HepG2 (cell line): ENCODE data around the gene DQX1. TPM values are rescaled to one million over a fixed set of nuclear protein-coding genes. Genes with fewer than 3 reads are reported as not detected.
A peak's percentile ranks its signal among the peaks of the same experiment; 100 is the strongest.

Source experiments
- ATAD3A ChIP-seq: sonication (generic); formaldehyde crosslinking; IDR thresholded peaks from 2 replicates; pipeline ENCODE4 v1.4.0; 2020; ENCODE audit warnings: missing genetic modification reagents
- GFI1 ChIP-seq: sonication (generic); formaldehyde crosslinking; IDR thresholded peaks from 2 replicates; pipeline ENCODE4 v1.5.0; 2020; ENCODE audit warnings: missing genetic modification reagents, mild to moderate bottlenecking, borderline replicate concordance
- HMG20A ChIP-seq: IDR thresholded peaks from 2 replicates; pipeline ENCODE4 v1.6.1; 2016; ENCODE audit warnings: borderline replicate concordance
- HNF4G ChIP-seq, 2 experiments: sonication (generic) in 1 of 2; formaldehyde crosslinking in 1 of 2; IDR thresholded peaks; 2 replicates each; pipeline versions ENCODE4 v1.4.0 to v1.6.1; 2011 to 2020; ENCODE audit warnings: borderline replicate concordance in 2 of 2, low read depth in 2 of 2, mild to moderate bottlenecking in 2 of 2, low read length in 1 of 2, missing genetic modification reagents in 1 of 2, moderate library complexity in 1 of 2
- LCORL ChIP-seq, 2 experiments: fragments of 450-650 bp in 1 of 2; sonication (generic) in 1 of 2; formaldehyde crosslinking in 1 of 2; IDR thresholded peaks; 2 replicates each; pipeline versions ENCODE4 v1.5.0 to v1.6.1; 2017 to 2020; ENCODE audit warnings: antibody characterized with exemption in 1 of 2, missing genetic modification reagents in 1 of 2
- POLR2AphosphoS5 ChIP-seq: IDR thresholded peaks from 2 replicates; pipeline ENCODE4 v1.6.1; 2012; ENCODE audit warnings: low read depth, low read length
- RCOR2 ChIP-seq: IDR thresholded peaks from 2 replicates; pipeline ENCODE4 v1.6.1; 2016; ENCODE audit warnings: missing biosample characterization, missing genetic modification reagents
- REXO4 ChIP-seq: sonication (generic); formaldehyde crosslinking; IDR thresholded peaks from 2 replicates; pipeline ENCODE4 v1.8.0; 2022; ENCODE audit warnings: missing genetic modification reagents, mild to moderate bottlenecking, borderline replicate concordance
- RXRA ChIP-seq: sonication (generic); formaldehyde crosslinking; IDR thresholded peaks from 2 replicates; pipeline ENCODE4 v1.5.1; 2020; ENCODE audit warnings: missing genetic modification reagents
- SMYD3 ChIP-seq: sonication (generic); formaldehyde crosslinking; IDR thresholded peaks from 2 replicates; pipeline ENCODE4 v1.8.1; 2023; ENCODE audit warnings: mild to moderate bottlenecking, missing genetic modification reagents
- SRY ChIP-seq: sonication (generic); formaldehyde crosslinking; IDR thresholded peaks from 2 replicates; pipeline ENCODE4 v1.8.0; 2022; ENCODE audit warnings: mild to moderate bottlenecking, missing genetic modification reagents
- TAF1 ChIP-seq: sonication (generic); formaldehyde crosslinking; IDR thresholded peaks from 2 replicates; pipeline ENCODE4 v1.4.0; 2020; ENCODE audit warnings: missing genetic modification reagents
- YEATS4 ChIP-seq: sonication (generic); formaldehyde crosslinking; IDR thresholded peaks from 2 replicates; pipeline ENCODE4 v1.4.0; 2020; ENCODE audit warnings: missing genetic modification reagents, borderline replicate concordance
- ZBTB7A ChIP-seq: sonication (generic); formaldehyde crosslinking; IDR thresholded peaks from 2 replicates; pipeline ENCODE4 v1.8.0; 2022; ENCODE audit warnings: mild to moderate bottlenecking, missing genetic modification reagents
- ZFP36 ChIP-seq: fragments of 150-350 bp; IDR thresholded peaks from 2 replicates; pipeline ENCODE4 v1.6.1; 2018; ENCODE audit warnings: borderline replicate concordance, low read length, low read depth; ENCODE audit not compliant: partially characterized antibody
- ZNF101 ChIP-seq: sonication (generic); formaldehyde crosslinking; IDR thresholded peaks from 2 replicates; pipeline ENCODE4 v1.4.0; 2020; ENCODE audit warnings: mild to moderate bottlenecking, low read depth, missing genetic modification reagents, borderline replicate concordance
- ZNF180 ChIP-seq: sonication (generic); formaldehyde crosslinking; IDR thresholded peaks from 2 replicates; pipeline ENCODE4 v1.4.0; 2020; ENCODE audit warnings: low read depth, missing genetic modification reagents, borderline replicate concordance
- ZNF451 ChIP-seq: sonication (generic); formaldehyde crosslinking; IDR thresholded peaks from 2 replicates; pipeline ENCODE4 v1.5.0; 2020; ENCODE audit warnings: mild to moderate bottlenecking, missing genetic modification reagents
- ZNF607 ChIP-seq: sonication (generic); formaldehyde crosslinking; IDR thresholded peaks from 2 replicates; pipeline ENCODE4 v1.5.1; 2020; ENCODE audit warnings: missing genetic modification reagents, mild to moderate bottlenecking, borderline replicate concordance
- polyA plus RNA-seq, 8 experiments: library from polyadenylated mRNA; depleted of rRNA in 3 of 8; stranded (reverse) in 7 of 8; unstranded in 1 of 8; fragments of >200 nt; fragmentation: Illumina TruSeq in 4 of 8; extraction: Trizol in 4 of 8; gene quantifications; 2 replicates each; pipeline versions ENCODE4 v1.2.1 to v1.2.3, GENCODE V29; 2011 to 2016; ENCODE audit warnings: low read depth in 4 of 8, missing spikeins in 1 of 8, mixed read lengths in 1 of 8; ENCODE audit not compliant: insufficient read depth in 1 of 8
- total RNA-seq, 5 experiments: library from RNA; depleted of rRNA; stranded (reverse); fragments of >200 nt; fragmentation: Illumina TruSeq; extraction: Trizol; gene quantifications; 2 replicates each; pipeline ENCODE4 v1.2.3, GENCODE V29; 2016; ENCODE audit warnings: low read depth in 1 of 5
- TF ChIP-seq, protein P1 (sequence below): sonication (generic); formaldehyde crosslinking; IDR thresholded peaks from 2 replicates; pipeline ENCODE4 v1.4.0; 2020; ENCODE audit warnings: mild to moderate bottlenecking, missing genetic modification reagents
- TF ChIP-seq, protein P2 (sequence below): sonication (generic); formaldehyde crosslinking; IDR thresholded peaks from 2 replicates; pipeline ENCODE4 v1.8.0; 2022; ENCODE audit warnings: mild to moderate bottlenecking, missing genetic modification reagents, moderate library complexity
- TF ChIP-seq, protein P3 (sequence below): sonication (generic); formaldehyde crosslinking; IDR thresholded peaks from 2 replicates; pipeline ENCODE4 v1.4.0; 2020; ENCODE audit warnings: missing genetic modification reagents, mild to moderate bottlenecking, borderline replicate concordance

DQX1 gene
- total and polyA plus RNA-seq, 2 of the 13 experiments (the other 11 are each of a cell fraction or from before 2014, with no cell fraction given): 27.6 to 89.8 TPM

DNA sequence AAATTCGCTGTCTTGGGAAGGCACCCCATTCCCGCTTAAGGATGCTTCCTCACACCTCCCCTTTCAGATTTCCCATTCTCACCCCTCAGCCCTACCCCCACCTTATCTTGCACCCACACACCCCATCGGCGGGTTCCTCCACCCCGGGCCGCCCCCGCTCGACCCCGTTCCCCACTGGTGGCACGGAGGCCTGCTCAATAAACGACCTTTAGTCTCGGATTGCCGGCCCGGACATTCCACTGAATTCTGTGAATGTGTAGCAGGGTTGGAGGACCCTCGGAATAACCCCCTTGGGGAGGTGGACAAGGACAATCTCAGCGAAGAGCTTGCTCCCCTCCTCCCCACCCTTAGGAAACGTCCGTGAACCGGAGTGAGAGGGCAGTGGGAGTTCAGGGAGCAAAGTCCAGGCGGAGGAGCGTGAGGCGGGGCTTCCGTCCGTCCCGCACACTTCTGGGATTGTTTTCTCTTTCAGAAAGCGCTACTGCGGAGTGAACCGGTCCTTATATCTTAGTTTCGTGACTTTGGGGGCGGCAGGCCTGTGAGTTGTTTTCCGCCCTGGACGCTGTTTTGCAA lies 23.8 kb downstream of the DQX1 start (continued):
- TF ChIP-seq HMG20A (CRISPR knock-in tag) (peak; percentile 39; the same call in 1 of the 2 replicates), ZNF607 (CRISPR knock-in tag) (no peak; the same call in 1 of the 2 replicates), ZFP36 (no peak), LCORL (IDR thresholded peaks at IDR 0.05) (peak; percentile 49; the same call in 1 of the 2 replicates), LCORL (CRISPR knock-in tag; IDR thresholded peaks at IDR 0.05) (peak; percentile 36; the same call in 1 of the 2 replicates), ZBTB7A (peak; percentile 42; the same call in 1 of the 2 replicates), SMYD3 (CRISPR knock-in tag) (no peak), ZNF180 (CRISPR knock-in tag) (no peak), RXRA (CRISPR knock-in tag) (peak; percentile 100), HNF4G (IDR thresholded peaks at IDR 0.05; ENCODE audit: borderline replicate concordance, low read depth, low read length) (peak; percentile 98), HNF4G (CRISPR knock-in tag; IDR thresholded peaks at IDR 0.05; ENCODE audit: borderline replicate concordance, low read depth) (peak; percentile 99), RCOR2 (peak; percentile 71), TAF1 (CRISPR knock-in tag) (peak; percentile 82; the same call in 1 of the 2 replicates), SRY (CRISPR knock-in tag) (no peak), ATAD3A (CRISPR knock-in tag) (no peak), GFI1 (CRISPR knock-in tag) (0 out of 2 replicates have a peak, but pooled peaks have one; percentile 61), ZNF101 (CRISPR knock-in tag) (no peak), REXO4 (CRISPR knock-in tag) (no peak), POLR2AphosphoS5 (peak; percentile 86), ZNF451 (CRISPR knock-in tag) (no peak), YEATS4 (CRISPR knock-in tag) (peak; percentile 86; the same call in 1 of the 2 replicates)
- TF ChIP-seq, protein P1, sequence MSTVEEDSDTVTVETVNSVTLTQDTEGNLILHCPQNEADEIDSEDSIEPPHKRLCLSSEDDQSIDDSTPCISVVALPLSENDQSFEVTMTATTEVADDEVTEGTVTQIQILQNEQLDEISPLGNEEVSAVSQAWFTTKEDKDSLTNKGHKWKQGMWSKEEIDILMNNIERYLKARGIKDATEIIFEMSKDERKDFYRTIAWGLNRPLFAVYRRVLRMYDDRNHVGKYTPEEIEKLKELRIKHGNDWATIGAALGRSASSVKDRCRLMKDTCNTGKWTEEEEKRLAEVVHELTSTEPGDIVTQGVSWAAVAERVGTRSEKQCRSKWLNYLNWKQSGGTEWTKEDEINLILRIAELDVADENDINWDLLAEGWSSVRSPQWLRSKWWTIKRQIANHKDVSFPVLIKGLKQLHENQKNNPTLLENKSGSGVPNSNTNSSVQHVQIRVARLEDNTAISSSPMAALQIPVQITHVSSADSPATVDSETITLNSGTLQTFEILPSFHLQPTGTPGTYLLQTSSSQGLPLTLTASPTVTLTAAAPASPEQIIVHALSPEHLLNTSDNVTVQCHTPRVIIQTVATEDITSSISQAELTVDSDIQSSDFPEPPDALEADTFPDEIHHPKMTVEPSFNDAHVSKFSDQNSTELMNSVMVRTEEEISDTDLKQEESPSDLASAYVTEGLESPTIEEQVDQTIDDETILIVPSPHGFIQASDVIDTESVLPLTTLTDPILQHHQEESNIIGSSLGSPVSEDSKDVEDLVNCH (CRISPR knock-in tag): no peak
- TF ChIP-seq, protein P2, sequence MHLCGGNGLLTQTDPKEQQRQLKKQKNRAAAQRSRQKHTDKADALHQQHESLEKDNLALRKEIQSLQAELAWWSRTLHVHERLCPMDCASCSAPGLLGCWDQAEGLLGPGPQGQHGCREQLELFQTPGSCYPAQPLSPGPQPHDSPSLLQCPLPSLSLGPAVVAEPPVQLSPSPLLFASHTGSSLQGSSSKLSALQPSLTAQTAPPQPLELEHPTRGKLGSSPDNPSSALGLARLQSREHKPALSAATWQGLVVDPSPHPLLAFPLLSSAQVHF (CRISPR knock-in tag): no peak; the same call in 1 of the 2 replicates
- TF ChIP-seq, protein P3, sequence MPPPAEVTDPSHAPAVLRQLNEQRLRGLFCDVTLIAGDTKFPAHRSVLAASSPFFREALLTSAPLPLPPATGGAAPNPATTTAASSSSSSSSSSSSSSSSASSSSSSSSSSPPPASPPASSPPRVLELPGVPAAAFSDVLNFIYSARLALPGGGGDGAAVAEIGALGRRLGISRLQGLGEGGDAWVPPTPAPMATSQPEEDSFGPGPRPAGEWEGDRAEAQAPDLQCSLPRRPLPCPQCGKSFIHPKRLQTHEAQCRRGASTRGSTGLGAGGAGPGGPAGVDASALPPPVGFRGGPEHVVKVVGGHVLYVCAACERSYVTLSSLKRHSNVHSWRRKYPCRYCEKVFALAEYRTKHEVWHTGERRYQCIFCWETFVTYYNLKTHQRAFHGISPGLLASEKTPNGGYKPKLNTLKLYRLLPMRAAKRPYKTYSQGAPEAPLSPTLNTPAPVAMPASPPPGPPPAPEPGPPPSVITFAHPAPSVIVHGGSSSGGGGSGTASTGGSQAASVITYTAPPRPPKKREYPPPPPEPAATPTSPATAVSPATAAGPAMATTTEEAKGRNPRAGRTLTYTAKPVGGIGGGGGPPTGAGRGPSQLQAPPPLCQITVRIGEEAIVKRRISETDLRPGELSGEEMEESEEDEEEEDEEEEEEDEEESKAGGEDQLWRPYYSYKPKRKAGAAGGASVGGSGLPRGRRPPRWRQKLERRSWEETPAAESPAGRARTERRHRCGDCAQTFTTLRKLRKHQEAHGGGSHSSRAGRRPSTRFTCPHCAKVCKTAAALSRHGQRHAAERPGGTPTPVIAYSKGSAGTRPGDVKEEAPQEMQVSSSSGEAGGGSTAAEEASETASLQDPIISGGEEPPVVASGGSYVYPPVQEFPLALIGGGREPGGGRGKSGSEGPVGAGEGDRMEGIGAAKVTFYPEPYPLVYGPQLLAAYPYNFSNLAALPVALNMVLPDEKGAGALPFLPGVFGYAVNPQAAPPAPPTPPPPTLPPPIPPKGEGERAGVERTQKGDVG (CRISPR knock-in tag): no peak
